Activated CD8-positive, alpha-beta T cell treated with anti-CD3 and anti-CD28 coated beads, Interleukin-2, amount 10 ng/mL, durations not matched to agents 7 days and 5 days (primary cell): ENCODE data around the gene NUBP2. TPM values are rescaled to one million over a fixed set of nuclear protein-coding genes. Genes with fewer than 3 reads are reported as not detected.

Experiments
- ATAC-seq: fragments of 150-1000 bp; cut with Tn5 transposase; one replicate; pipeline ENCODE4 v1.10.0; 2021; ENCODE audit warnings: moderate library complexity
- CTCF ChIA-PET: fragments of 350-600 bp; sonication (Branson Sonifier 250); formaldehyde crosslinking; loops from one replicate; lab custom pipeline; 2021; ENCODE audit warnings: antibody characterized with exemption; lab: Charles Lee
- POLR2A ChIA-PET: fragments of 350-600 bp; sonication (Branson Sonifier 250); formaldehyde crosslinking; loops from one replicate; lab custom pipeline; 2021; ENCODE audit warnings: antibody characterized with exemption; lab: Charles Lee
- DNase-seq: peaks from one replicate; pipeline ENCODE4 v3.0.0-alpha.2; 2020
- H3K27ac Mint-ChIP-seq: one replicate; pipeline ENCODE4 v1.8.0; 2021; ENCODE audit warnings: mild to moderate bottlenecking, mixed read lengths
- H3K27me3 Mint-ChIP-seq: one replicate; pipeline ENCODE4 v1.8.0; 2021; ENCODE audit warnings: low read depth, mixed read lengths
- H3K36me3 Mint-ChIP-seq: one replicate; pipeline ENCODE4 v1.8.0; 2021; ENCODE audit warnings: low read depth, mixed read lengths
- H3K4me1 Mint-ChIP-seq: one replicate; pipeline ENCODE4 v1.8.0; 2021; ENCODE audit warnings: low read depth, mixed read lengths
- H3K4me3 Mint-ChIP-seq: one replicate; pipeline ENCODE4 v1.8.0; 2021; ENCODE audit warnings: mild to moderate bottlenecking, mixed read lengths
- H3K9me3 Mint-ChIP-seq: one replicate; pipeline ENCODE4 v1.8.0; 2022; ENCODE audit warnings: mixed read lengths; ENCODE audit not compliant: insufficient read depth
- total RNA-seq, 2 experiments: library from RNA; stranded (reverse); gene quantifications; one replicate each; pipeline ENCODE4 v1.2.3, GENCODE V29; 2021

NUBP2 gene, protein sequence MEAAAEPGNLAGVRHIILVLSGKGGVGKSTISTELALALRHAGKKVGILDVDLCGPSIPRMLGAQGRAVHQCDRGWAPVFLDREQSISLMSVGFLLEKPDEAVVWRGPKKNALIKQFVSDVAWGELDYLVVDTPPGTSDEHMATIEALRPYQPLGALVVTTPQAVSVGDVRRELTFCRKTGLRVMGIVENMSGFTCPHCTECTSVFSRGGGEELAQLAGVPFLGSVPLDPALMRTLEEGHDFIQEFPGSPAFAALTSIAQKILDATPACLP
- total RNA-seq = 10 to 100 TPM; 58.5 to 61.8 TPM

DNA sequence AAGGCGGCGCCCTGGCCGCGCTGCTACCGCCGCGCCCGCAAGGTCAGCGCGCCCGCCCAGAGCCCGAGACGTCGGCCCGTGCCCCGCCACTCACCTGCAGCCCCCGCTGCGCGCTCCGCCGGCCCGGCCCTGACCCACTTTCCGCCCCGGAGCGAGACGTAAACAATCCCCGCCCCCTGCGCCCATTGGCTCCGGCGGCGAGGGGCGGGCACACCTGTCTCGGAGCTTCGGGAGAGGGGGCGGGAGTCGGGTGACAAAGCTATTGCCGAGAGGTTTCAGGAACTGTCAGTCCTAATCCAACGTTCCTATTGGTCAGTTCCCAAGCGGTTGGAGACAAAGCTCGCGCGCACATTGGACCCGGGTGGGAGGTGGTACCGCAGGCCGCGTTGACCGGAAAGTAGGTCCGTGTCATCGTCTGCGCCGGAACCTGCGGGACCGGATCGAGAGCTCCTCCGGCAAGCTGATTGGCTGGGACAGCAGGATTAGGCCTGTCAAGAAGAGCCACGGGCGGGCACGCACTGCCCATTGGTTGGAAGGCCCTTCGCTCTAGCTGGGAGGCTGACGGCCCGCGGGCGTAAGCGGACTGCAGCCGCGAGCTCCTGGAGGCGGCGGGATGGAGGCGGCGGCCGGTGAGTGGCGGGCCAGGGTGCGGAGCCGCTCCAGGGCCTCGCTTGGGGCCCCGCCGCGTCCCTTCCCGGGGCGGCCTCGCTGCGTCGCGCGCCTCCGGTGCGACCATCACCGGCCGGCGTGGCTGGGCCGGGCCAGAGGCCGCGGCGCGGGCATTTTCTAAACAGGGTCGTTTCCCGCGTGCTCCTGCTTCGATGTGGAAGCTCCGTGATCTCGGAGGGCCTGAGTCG lies at the start of gene NUBP2, which contains the start of gene SPSB3:
Gene NUBP2, plus strand, starts transcription at position 553 of the 857 bp plus-strand sequence. Its CDS starts 61 bp downstream, at position 614.
Gene SPSB3, minus strand, starts transcription at position 164 of the 857 bp plus-strand sequence. CDS start 1,088 bp downstream, outside the sequence.
- peaks cover 11% of the 10 kb centered on the region for H3K36me3 Mint-ChIP-seq

DNA sequence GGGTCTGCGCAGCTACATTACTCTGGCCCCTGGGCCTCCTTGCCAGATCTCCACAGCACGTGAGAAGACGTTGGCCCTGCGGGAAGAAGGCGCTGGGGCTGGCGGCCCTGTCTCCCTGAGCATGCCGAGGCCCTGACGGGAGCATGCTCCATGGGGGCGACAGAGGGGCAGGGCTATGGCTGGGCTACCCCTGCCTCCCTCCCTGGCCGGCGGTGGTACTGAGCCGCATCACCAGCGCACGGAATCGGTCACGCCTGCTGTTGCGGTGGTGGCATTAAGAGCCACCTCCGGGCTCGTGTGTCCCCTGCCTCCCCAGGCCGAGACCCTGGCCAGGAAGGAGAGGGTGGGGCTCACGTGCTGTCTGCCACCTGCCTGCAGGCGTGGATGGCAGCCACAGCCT lies 48.6 kb upstream of the NUBP2 start:
- no peak for ATAC-seq
- Mint-ChIP-seq H3K27me3 (no peaks in the 10 kb centered on the region), H3K4me1 (no peaks in the 10 kb centered on the region), H3K36me3 (peaks cover 14% of the 10 kb centered on the region), H3K27ac (no peak overlapping the region), H3K4me3 (no peak overlapping the region), H3K9me3 (no peaks in the 10 kb centered on the region)
- POLR2A ChIA-PET = no interaction called here
- DNase-seq = no peak
- CTCF ChIA-PET = no interaction called here

More for the DNA sequence above, at the start of gene NUBP2, which contains the start of gene SPSB3:
- Mint-ChIP-seq H3K4me3 (peak within 1 kb of the TSS; percentile 92), H3K27ac (peak within 1 kb of the TSS; percentile 90), H3K27me3 (no peaks in the 10 kb centered on the region), H3K9me3 (no peaks in the 10 kb centered on the region), H3K4me1 (peaks cover 33% of the 10 kb centered on the region)
- ChIA-PET POLR2A (interaction anchor here (0.8 to 4.5 kb wide), 11 partner anchors 11 to 361 kb away, joined by 3 to 39 read pairs (median 3); partner anchors contain the start of genes EME2, FAHD1, HAGH and MAPK8IP3), CTCF (interaction anchor here (0.6 to 2.8 kb wide), 11 partner anchors 9 to 474 kb away, joined by 3 to 41 read pairs (median 4); partner anchors contain the start of genes EME2, IFT140, MAPK8IP3 and MRPS34)
- peak; percentile 100 for DNase-seq
- peak; percentile 92 for ATAC-seq

DNA sequence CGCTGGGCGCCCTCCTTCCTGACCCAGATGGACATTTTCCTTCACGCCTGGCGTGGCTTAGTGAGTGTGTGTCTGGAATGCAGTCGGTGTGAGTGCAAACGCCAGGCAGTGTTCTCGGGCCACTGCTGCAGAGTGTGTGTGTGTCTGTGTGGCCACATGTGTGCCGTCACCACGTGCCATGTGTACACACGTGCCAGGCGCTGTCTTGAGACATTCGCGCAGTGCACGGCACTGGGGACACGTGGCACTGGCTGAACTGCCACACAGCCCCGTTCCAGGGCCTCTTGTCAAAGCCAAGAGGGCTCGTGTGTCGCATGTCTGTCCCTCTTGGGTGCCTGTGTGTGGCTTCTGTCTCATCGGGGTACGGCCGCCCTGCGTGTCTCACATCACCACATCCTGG lies 47.9 kb upstream of the NUBP2 start:
- Mint-ChIP-seq H3K27me3 (no peaks in the 10 kb centered on the region), H3K27ac (no peak overlapping the region), H3K4me3 (no peak overlapping the region), H3K36me3 (peaks cover 14% of the 10 kb centered on the region), H3K9me3 (no peaks in the 10 kb centered on the region), H3K4me1 (no peaks in the 10 kb centered on the region)
- ChIA-PET POLR2A (no interaction called here), CTCF (no interaction called here)
- DNase-seq (no peak), ATAC-seq (no peak)

DNA sequence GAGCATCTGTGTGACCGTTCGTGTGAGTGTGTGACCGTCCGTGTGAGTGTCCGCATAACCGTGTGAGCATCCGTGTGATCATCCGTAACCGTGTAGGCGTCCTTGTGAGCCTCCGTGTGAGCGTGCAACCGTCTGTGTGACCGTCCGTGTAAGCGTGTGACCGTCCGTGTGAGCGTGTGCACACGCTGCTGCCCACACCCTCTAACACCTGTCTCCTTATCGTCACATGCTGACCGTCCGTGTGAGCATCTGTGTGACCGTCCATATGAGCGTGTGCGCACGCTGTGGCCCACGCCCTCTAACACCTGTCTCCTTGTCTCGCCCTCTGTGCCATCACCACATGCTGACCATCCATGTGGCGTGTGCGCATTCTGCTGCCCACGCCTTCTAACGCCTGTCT lies 42.5 kb upstream of the NUBP2 start:
- H3K9me3 Mint-ChIP-seq = no peaks in the 10 kb centered on the region
- no peaks in the 10 kb centered on the region for H3K27me3 Mint-ChIP-seq
- H3K4me1 Mint-ChIP-seq = no peaks in the 10 kb centered on the region
- CTCF ChIA-PET = no interaction called here
- no peaks in the 10 kb centered on the region for H3K36me3 Mint-ChIP-seq
- DNase-seq (no peak), ATAC-seq (no peak)
- POLR2A ChIA-PET = no interaction called here
- no peak overlapping the region for H3K27ac Mint-ChIP-seq
- H3K4me3 Mint-ChIP-seq = no peak overlapping the region

DNA sequence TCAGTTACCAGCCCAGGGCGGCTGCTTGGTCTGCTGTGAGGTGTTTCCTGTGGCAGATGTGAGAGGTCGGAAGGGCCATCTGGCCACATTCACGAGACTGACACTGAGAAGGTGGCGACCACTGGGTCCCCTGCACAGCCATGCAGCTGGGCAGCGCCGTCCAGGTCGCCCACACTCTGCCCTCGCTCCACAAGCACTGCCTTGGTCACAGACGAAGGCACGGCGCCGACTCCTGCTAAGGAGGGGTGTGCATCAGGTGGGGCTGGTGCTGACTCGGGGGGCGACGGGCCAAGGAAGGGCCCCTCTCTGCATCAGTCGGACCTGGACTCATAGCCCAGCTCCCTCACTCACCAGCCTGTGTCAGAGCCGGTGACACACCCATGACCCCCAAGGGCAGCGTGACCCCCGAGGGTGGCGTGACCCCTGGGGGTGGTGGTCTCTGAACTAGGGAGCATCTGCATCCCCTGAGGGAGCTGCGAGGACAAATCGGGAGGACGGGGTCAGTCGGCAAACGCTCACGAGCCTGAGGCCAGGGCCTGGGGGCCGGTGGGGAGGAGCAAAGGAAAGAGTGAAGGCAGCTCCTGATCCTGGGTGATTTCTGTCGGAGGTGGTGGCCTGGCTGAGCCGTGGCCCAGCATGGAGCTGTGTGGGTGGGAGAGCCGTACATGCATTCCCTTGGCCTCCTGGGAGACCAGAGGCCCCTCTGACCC lies 41.8 kb upstream of the NUBP2 start:
- ChIA-PET CTCF (no interaction called here), POLR2A (no interaction called here)
- Mint-ChIP-seq H3K27ac (no peak overlapping the region), H3K9me3 (no peaks in the 10 kb centered on the region), H3K27me3 (no peaks in the 10 kb centered on the region), H3K4me1 (no peaks in the 10 kb centered on the region), H3K36me3 (no peaks in the 10 kb centered on the region), H3K4me3 (no peak overlapping the region)
- ATAC-seq = no peak
- DNase-seq = no peak

DNA sequence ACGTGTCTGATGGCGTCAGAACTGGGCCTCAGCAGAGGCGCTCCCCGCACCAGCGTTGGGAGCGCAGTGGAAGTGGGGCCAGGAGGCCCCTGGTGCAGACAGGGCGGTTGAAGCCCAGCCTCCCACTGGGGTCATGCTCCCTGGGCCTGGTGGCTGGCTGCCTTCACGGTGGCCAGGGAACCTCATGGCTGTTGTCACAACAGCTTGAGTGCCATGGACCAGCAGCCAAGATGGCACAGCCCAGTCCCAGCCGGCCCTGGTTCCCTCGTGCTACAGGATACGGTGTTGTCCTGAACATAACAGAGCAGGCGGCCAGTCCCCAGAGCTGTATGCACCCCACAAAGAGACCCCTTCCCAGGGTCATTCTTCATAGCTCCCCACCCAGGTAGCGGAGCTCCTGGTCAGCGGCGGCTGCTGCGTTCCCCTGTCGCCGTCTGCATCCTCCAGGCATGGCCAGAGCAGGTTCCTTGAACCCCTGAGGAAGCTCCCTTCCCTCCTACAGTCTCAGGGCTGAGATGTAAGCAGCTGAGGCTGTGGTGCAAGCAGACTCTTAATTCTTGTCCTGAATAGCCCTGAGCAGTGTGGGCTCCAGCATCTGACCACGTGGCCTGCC lies 41.1 kb upstream of the NUBP2 start:
- no peak overlapping the region for H3K27ac Mint-ChIP-seq

DNA sequence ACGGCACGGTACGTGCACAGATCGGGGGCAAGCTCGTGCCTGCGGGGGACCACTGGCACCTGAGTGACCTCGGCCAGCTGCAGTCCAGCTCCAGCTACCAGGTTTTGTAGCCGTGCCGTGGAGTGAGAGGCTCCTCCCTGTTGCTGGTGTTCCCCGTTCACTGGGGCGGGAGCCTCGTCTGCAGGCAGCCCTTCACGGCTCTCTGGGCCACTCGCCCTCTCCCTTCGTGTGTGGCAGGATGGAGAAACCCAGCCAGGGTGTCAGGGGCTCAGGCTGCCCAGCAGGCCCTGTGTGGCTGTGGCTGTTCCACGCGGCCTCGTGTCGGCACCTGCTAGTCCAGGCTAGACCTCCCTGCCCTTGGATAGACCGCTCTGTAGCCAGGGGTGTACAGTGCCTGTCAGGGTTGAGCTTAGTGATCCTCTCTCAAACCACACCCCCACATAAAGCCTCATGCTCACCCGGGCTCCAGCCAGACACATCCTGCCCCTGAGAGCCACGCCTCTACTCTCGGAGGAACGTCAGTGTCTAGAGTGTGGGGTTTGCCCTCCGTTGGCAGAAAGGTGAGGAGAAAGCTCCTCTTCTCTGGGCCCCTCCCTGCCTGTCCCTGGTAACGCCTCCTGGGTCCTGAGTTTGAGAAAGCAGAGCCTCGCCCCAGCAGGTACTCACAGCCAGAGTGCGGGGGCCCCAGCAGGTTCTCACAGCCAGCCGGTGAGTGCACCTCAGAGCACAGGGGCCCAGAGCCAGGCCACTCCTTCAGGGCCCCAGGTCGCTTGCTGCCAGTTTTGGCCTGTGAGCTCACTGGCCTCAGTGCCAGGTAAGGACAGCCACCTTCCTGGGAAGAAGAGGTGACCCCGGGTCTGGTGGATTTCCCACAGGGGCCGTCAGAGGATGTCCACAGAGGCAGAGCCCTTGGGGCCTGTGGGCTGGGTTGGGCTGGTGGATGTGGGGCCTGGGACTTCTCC lies 39.1 kb upstream of the NUBP2 start:
- Mint-ChIP-seq H3K4me3 (no peak overlapping the region), H3K4me1 (no peaks in the 10 kb centered on the region), H3K27ac (no peak overlapping the region), H3K9me3 (no peaks in the 10 kb centered on the region), H3K27me3 (no peaks in the 10 kb centered on the region), H3K36me3 (peaks cover 2% of the 10 kb centered on the region)
- ChIA-PET CTCF (no interaction called here), POLR2A (no interaction called here)
- DNase-seq (no peak), ATAC-seq (no peak)

More for the DNA sequence above, 41.1 kb upstream of the NUBP2 start:
- Mint-ChIP-seq H3K4me1 (no peaks in the 10 kb centered on the region), H3K4me3 (no peak overlapping the region), H3K36me3 (no peaks in the 10 kb centered on the region), H3K27me3 (no peaks in the 10 kb centered on the region), H3K9me3 (no peaks in the 10 kb centered on the region)
- ChIA-PET POLR2A (no interaction called here), CTCF (no interaction called here)
- DNase-seq (no peak), ATAC-seq (no peak)

DNA sequence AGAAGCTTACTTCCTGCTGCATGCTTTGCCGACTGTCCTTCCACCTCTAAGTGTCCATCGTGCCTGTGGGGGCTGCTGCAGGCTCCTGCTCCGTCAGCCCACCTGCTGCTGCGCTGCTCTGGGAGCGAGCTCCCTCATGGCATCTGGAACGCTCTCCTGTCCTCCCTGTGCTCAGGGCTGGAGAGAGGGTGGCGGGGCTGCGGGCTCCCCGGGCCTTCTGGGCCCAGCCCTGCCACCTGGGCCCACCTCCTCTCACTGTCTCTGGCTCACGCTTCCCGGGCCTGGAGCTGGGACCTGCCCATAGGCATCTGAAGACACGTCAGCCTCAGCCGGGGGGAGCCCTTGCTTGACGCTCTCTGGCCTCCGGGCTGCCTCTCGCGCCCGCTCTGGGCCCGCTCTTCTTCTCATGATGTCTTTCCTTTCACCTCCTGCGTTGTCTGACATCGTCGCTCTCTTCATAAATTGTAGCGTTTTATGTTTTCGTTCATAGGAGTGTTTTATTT lies 38.4 kb upstream of the NUBP2 start:
- DNase-seq (no peak), ATAC-seq (no peak)
- Mint-ChIP-seq H3K4me3 (no peak overlapping the region), H3K27ac (no peak overlapping the region), H3K9me3 (no peaks in the 10 kb centered on the region), H3K4me1 (no peaks in the 10 kb centered on the region), H3K36me3 (peaks cover 7% of the 10 kb centered on the region), H3K27me3 (no peaks in the 10 kb centered on the region)
- CTCF ChIA-PET = no interaction called here
- POLR2A ChIA-PET = no interaction called here

DNA sequence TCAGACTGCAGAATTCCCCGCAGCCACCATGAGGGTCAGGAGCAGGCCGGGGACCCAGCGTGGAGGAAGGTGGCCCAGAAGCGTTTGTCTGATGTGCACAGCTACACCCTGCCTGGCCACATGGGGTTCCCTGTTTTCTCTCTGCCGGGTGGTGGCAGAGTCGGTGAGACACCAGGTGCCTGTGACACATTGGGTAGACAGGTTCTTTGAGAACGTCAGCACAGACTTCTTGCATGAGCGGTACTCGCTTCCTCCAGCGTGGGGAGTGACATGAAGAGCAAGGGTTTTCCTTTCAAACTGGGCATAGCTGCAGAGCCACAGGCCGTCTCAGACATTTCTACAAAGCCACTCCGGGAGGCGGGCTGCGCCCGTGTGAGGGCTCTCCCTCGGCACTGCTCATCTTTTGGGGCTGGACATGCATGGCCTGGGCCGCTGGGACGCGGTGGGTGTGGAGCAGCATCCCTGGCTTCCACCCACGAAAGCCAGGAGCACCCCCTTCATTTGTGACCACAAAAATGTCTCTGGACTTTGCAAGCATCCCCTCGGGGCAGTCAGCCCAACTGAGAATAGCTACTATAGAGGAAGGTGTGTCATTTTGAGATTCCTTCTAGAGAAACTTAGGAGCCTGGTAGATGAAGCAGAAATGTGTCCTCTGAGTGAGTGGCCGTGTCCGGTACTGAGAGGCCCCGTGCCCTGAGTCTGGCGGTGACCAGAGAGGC lies 37.4 kb upstream of the NUBP2 start:
- Mint-ChIP-seq H3K27ac (no peak overlapping the region), H3K27me3 (no peaks in the 10 kb centered on the region), H3K9me3 (no peaks in the 10 kb centered on the region), H3K4me3 (no peak overlapping the region), H3K4me1 (no peaks in the 10 kb centered on the region), H3K36me3 (peaks cover 7% of the 10 kb centered on the region)
- DNase-seq (no peak), ATAC-seq (no peak)
- ChIA-PET POLR2A (no interaction called here), CTCF (no interaction called here)
